NCI-H2227 (cell line): ENCODE measurements around the gene TMEM126A.
"Not testable (repeated sequence)": the region's sequence is repeated elsewhere in the genome, so short reads cannot be mapped to it uniquely, and the experiment has no call there.

Experiments
- DNase-seq: peaks from one replicate; lab custom pipeline; 2025; ENCODE audit not compliant: unreplicated experiment; lab: John Stamatoyannopoulos, UW

The TMEM126A gene

DNA sequence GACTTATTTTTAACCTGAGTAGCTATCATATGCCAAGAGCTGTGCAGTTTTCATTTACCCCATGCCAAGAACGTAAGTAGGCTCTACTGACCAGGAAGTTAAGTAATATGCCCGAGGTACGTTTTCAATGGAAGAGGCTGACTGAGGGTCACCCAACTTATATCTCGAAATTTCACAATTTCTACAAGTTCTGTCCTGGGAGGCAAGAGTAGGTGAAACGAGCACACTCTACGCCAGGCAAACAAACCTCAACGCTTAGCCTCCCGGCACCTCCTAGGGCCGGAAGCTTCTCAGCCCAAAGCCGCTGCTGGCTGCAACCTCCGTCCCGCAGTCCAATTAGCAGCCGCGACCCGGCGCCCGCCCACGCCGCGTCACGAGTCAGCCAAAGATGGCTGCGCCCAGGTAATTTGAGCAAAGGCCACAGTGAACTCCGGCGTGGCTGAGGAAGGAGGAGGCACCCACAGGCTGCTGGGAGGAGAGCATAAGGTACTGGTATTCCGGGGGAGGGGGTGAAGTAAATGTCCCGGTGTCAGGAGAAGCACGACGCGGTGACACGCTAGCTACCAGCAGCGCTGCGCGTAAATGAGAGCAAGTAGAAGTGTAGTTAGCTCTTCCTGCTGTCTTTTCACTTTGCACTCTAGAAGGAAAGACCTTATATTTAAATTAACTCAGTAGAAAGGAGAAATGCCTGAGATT is at the start of gene TMEM126A:
TMEM126A (plus strand) TSS at position 364 of the 696 bp plus-strand sequence. CDS start 2,289 bp downstream, outside the sequence.
- DNase-seq: peak; percentile 90

DNA sequence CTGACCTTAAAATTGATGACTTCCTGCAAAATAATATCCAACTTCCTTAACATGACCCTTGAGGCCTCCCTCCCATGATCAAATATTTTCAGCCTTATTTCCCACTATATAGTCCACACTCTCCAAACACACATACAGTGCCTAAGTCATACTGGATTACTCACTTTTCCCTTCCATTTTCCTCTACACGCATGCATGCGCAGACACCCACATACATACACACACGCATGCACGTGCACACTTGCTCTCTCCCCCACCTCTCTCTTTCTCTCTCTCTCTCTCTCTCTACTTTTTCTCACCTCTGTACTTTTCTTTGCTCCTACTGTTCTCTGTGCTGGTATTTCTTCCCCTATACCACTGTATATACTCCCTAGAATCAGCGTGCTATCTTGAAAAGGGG is 48.7 kb upstream of the TMEM126A start:
- DNase-seq: no peak

DNA sequence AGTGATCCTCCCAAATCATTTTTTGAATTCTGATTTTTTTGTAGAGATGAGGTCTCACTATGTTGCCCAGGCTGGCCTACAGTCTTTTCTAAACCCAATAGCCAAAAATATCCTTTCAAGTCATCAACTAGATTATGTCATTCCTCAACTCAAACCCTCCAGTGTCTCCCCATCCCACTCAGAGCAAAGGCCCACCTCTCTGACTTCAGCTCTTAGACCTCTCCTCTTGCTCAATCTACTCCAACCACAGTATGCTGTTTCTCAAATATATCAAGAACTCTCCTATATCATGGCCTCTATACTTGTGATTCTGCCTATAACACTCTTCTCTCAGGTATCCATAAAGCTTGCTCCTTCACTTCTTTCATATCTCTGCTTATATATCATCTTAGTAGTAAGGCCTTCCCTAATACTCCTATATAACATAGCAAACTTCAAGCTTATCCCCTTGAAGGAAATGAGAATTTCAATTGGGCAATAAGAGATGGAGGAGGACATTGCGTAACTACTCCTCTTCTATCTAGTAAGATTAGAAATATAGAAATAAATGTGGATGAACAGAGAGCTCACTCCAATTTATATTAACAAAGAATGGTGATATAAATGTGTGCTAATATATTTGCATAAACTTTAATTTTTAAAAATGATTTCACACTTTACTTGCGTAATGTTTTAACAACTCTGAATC is 45.1 kb upstream of the TMEM126A start:
- no peak for DNase-seq

DNA sequence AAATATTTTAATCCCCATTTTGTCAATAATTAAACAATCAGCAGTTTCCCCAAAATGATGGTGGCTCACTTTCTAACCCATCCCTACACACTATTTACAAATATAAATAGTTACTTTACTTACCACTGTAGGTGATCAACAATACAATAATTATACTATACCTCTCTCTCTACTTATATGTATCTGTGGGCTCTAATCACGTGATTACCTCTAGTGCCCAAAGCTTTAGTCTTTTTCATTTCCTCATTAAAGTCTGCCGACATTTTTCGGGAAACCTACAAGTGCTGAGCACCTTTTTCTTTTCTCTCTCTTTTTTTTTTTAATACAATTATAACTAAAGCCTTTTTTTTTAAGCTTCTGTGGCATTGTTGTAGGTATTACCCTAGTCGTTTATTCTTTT is 44.5 kb upstream of the TMEM126A start:
- no peak for DNase-seq

DNA sequence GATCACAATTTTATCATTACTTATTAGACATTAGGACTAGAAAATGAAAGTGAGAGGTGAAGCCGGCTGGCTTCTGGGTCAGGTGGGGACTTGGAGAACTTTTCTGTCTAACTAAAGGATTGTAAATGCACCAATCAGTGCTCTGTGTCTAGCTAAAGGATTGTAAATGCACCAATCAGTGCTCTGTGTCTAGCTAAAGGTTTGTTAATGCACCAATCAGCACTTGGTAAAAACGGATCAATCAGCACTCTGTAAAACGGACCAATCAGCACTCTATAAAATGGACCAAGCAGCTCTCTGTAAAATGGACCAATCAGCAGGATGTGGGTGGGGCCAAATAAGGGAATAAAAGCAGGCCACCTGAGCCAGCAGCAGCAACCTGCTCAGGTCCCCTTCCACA is 41.5 kb upstream of the TMEM126A start:
- DNase-seq: not testable (repeated sequence)

DNA sequence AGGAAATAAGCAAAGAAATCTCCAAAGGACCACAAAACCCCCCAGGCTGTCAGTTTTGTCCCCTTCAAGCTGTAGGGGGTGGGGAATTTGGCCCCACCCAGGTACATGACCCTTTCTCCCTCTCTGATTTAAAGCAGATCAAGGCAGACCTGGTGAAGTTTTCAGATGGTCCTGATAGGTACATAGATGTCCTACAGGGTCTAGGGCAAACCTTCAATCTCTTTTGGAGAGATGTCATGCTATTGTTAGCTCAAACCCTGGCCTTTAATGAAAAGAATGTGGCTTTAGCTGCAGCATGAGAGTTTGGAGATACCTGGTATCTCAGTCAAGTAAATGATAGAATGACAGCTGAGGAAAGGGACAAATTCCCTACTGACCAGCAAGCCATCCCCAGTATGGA is 39.1 kb upstream of the TMEM126A start:
- DNase-seq: not testable (repeated sequence)

DNA sequence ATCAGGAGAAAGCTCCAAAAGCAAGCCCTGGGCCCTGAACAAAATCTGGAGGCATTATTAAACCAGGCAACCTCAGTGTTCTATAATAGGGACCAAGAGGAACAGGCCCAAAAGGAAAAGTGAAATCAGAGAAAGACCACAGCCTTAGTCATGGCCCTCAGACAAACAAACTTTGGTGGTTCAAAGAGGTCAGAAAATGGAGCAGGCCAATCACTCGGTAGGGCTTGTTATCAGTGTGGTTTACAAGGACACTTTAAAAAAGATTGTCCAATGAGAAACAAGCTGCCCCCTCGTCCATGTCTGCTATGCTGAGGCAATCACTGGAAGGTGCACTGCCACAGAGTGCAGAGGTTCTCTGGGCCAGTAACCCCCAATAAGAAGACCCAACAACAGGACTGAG is 38.5 kb upstream of the TMEM126A start:
- DNase-seq: not testable (repeated sequence)

DNA sequence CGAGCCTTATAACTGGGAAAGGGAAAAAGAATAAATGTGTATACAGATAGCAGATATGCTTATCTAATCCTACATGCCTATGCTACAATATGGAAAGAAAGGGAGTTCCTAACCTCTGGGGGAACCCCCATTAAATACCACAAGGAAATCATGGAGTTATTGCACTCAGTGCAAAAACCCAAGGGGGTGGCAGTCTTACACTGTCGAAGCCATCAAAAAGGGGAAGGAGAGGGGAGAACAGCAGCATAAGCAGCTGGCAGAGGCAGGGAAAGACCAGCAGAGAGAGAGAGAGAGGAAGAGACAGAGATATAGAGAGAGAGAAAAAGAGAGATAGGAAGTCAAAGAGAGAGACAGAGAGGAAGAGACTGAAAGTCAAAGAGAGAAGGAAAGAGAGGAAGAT is 36.1 kb upstream of the TMEM126A start:
- DNase-seq: not testable (repeated sequence)

DNA sequence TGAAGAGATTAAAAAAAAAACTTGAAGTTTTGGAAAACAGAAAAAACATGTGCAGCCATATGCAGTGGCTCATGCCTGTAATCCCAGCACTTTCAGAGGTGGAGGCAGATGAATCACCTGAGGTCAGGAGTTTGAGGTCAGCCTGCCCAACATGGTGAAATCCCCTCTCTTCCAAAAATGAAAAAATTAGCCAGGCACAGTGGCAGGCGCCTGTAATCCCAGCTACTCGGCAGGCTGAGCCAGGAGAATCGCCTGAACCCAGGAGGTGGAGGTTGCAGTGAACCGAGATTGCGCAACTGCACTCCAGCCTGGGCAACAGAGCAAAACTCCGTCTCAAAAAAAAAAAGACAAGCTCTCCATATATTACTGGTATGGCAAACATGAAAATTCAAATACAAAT is 28.3 kb upstream of the TMEM126A start:
- no peak for DNase-seq

DNA sequence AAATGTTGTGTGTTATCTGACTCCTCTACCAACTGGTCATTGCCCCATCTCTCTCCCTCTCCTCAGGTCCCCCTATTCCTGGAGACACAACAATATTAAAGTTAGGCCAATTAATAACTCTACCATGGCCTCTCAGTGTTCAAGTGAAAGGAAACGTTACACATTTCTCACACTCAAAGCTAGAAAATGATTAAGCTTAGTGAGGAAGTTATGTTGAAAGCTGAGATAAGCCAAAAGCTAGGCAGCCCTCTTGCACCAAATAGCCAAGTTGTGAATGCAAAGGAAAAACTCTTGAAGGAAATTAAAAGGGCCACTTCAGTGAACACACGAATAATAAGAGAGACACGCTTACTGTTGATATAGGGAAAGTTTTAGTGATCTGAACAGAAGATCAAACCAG is 27.5 kb upstream of the TMEM126A start:
- no peak for DNase-seq

DNA sequence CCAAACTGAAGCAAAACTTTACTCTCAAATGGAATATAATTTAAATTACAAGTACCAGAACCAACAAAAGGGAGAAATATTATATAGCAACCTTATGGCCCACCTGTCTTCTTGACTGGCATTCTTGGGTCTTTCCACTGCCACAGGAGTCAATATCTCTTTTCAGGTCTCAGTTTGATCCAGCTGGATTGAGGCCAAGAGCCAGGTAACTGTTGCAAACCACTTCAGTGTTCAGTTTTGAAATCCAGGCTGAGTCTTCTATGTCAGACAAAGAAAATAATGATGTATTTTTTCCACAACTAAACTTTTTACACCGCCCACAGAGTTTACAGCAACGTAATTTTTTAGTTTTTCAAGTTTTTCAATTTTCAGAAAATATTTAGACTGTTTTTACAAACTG is 21.3 kb upstream of the TMEM126A start:
- DNase-seq: no peak

DNA sequence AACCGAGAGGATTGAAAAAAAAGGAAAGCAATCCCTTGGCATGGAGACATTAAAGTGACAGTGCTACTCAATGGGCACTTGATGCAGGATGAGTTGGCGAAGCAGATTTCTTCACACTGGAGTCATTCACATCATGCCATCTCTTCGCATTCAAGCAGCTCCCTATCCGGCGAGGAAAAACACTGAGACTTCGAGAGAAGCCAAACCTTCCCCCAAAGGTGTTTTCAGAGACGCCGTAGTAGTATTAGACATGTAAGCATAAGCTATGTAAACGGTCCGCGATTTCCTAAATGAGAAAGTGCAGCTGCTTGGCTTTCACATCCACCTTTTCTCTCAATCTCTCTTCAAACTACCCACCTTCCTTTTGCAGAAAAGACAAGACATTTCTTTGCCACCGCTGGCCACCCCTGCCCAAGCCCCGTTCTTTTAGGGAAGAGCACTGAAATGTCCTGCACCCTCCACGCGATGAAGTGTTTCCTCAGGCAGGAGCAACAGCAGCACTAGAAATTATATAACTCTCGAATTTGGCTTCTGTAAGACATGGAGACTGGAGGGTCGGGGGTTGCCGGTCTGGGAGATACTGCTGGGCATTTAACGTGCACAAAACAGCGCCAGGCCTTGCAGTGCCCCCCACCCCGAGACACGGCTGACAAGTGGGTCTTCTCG is 20.3 kb upstream of the TMEM126A start, which contains the start of gene DLG2:
DLG2 (minus strand) TSS at position 13 of the 666 bp plus-strand sequence.
- peak; percentile 48 for DNase-seq

DNA sequence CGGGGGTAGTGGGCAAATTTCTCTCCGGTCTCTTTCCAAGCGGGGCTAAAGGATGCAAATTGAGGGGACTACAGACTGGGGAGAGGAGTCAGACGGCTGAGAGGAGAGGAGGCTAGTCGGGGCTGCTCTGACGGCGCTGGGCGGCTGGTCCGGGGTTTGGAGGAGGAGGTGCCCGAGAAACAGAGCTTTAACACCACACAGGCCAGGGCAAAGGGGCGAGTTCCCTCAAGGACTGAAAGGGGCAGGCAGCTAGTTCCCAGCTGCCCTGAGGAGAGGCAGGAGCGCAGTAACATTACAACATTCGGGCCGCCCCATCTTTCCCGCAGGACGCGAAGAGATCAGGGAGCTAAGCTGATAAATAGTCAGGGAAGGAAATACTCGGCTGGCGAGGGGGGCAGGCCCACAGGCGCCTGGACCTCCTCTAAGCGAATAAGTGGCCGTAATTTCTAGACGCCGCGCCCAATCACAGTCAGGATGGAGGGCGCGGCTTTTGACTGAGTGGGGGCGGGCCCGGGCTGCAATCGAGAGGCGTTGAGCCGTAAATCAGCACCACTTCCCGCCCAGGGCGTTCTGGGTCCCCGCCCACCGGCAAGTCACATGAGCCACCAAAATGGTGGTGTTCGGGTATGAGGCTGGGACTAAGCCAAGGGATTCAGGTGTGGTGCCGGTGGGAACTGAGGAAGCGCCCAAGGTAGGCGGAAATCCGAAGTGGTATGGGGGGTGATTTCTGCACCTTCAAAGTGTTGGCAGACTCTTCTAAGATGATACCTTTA is 19.6 kb upstream of the TMEM126A start, which contains the start of gene TMEM126B:
TMEM126B (plus strand) TSS at position 596 of the 773 bp plus-strand sequence; CDS start at position 611, 15 bp downstream.
- peak; percentile 96 for DNase-seq

DNA sequence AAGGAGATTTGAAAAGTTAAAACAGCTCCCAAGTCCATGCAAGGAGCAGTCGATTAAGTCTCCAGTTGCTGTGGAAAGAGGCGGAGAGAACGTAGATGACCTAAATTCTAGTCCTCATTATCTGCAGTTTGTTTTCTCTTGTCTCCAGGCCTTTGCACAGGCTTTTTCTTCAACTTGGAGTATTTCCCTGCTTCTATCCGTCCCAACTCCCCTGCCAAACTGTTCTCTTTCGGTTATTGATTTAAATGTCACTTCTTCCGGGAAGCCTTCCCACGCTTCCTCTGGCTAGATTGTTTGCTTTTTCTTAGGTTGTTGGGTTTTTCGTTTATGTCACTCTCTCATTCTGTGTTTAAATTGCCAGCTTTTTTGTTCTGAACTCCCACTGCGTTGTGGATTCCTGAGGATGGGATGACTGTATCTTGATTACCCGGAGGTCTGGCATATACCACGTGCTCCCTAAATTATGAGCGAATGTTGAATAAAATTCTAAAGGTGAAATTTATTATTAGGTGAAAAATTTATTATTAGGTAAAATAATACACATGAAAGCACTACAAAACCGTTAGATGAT is 18.9 kb upstream of the TMEM126A start:
- DNase-seq: no peak

DNA sequence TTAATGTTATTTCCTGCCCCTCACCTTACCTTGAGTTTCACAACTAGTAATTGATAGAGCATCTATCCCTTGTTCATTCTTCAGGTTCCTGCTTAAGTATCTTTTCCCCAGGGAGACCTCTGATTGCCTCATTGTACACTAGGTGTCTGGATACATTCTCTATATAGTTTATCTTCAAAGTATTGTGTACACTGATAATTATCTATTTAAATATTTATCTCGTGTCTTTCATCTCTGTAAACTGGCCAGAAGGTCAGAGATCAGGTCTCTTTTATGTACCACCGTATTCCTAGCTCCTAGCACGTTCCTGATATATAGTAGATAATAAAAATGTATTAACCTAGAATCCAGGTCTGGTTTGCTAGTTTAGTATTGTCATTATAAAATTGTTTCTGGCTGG is 13.0 kb upstream of the TMEM126A start:
- no peak for DNase-seq

DNA sequence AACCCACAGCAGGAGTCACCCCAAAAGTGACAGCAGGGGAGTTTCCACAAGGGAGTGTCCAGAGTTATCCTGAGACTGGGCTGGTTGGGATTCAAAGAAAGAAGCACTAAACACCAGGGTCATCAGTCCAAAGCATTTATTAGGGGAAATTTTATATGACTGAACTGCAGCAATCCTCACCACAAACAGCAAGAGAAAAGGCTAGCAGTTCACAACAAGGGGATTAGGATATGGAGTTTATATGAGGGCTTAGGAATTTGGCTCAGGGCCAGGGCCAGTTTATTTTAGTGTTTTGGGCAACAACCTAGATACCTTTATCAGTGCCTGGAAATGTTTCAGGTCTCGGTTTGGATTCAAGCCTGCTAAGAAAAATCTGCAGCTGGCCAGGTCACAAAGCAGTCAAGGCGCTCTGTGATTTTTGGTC is 4.6 kb upstream of the TMEM126A start:
- DNase-seq: peak; percentile 15

DNA sequence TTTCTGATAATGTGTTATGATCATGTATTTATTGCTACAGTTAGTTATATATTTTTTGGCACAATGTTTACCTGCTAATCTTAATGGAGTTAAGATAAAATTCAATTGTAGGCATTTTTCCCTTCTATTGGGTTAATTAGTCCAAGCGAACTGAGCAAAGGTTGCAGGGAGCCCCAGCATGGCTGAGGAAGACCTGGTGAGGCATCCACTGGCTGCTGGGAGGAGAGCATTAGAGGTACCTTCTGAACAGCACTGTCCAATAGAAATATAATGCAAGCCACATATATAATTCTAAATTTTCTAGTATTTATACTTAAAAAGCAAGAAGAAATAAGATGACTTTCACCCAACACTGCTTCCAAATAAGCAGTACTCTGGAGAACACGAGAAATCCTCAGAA is 689 bp upstream of the TMEM126A start:
- no peak for DNase-seq

DNA sequence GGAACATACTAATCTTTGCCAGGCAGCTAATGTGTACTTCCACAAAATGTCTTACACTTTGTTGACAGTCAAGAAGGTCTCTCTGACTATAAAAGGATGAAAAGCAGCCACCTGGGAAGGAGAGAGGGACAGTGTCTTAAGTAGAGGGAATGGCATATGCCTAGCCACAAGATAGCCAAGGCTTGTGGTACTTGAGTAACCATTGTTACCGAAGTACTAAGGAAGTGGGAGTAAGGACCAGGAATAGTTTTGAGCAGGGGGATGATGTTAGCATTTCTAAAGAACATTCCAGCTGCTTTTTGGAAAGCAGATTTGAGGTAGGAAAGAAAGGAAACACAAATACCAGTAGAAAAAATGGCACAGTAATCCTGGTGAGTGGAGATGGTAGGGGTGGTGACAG is 3.4 kb downstream of the TMEM126A start:
- DNase-seq: no peak

DNA sequence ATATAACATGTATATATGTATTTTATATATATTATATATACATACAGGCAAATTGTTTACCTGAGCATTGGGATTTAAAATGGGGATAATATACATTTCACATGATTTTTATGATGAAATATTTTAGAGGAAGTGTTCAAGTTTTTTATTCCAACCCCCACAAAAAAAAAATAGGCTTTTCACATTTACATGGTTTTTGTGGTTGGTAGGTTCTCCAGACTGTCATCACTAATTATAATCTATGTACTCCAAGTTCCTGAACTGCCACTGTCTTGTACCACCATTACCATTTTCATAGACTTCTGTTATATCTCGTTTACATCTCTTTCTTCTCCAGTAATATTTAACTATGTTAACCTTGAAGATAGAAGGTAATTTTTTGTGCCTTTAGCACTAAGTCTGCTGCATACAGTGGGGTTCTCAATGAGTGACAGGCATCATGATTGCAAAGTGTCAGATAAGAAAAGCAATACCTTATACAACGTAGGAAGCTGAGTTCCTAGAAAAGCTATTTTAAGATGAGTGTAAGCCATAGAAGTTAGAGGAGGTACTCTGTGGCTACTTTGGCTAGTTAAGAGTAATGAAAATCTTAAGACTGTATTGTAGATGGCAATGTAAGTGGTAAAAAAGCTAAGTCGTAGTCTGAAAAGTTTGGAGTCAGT is 5.2 kb downstream of the TMEM126A start:
- no peak for DNase-seq

DNA sequence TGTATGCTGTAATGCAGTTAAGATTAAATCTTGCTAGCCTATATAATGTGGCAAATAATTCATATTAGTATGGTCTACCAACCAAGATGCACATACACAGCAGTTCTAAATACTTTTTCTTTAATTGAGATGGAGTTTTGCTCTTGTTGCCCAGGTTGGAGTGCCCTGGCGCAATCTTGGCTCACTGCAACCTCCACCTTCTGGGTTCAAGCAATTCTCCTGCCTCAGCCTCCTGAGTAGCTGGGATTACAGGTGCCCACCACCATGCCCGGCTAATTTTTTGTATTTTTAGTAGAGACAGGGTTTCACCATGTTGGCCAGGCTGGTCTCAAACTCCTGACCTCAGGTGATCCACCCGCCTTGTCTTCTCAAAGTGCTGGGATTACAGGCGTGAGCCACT is 6.6 kb downstream of the TMEM126A start:
- not testable (repeated sequence) for DNase-seq
